Muscle of leg (tissue), 11 donors: Measurements from ENCODE around the gene SHISAL1. TPM values are rescaled to one million over a fixed set of nuclear protein-coding genes. Genes with fewer than 3 reads are reported as not detected.

ENCODE experiments used
- DNase-seq: peaks from one replicate; pipeline ENCODE4 v3.0.0; 2013
- H3K27ac ChIP-seq: one replicate; pipeline ENCODE4 v1.5.1; 2013; ENCODE audit warnings: mild to moderate bottlenecking, low read length, control low read depth
- H3K27me3 ChIP-seq: one replicate; pipeline ENCODE4 v1.6.1; 2013; ENCODE audit warnings: low read length; ENCODE audit not compliant: control insufficient read depth, insufficient read depth
- H3K36me3 ChIP-seq: one replicate; pipeline ENCODE4 v1.6.1; 2013; ENCODE audit warnings: low read length; ENCODE audit not compliant: control insufficient read depth, insufficient read depth
- H3K4me1 ChIP-seq: one replicate; pipeline ENCODE4 v1.6.1; 2013; ENCODE audit warnings: low read length; ENCODE audit not compliant: control insufficient read depth, insufficient read depth
- H3K4me3 ChIP-seq: one replicate; pipeline ENCODE4 v1.5.1; 2013; ENCODE audit warnings: low read length, control low read depth
- H3K9me3 ChIP-seq: replicated peaks from 2 replicates; pipeline ENCODE4 v1.6.1; 2013; ENCODE audit warnings: low read depth, low read length; ENCODE audit not compliant: control insufficient read depth
- WGBS: methylation state at CpG from one replicate; pipeline ENCODE4 v1.1.5; 2013; ENCODE audit warnings: missing lambda C conversion rate; ENCODE audit not compliant: insufficient coverage; 5-methylcytosine and 5-hydroxymethylcytosine counted together
- polyA plus RNA-seq, 8 donors: library from polyadenylated mRNA; unstranded; fragments of 120-200 nt; gene quantifications; one replicate each; pipeline versions ENCODE4 v1.2.1 to v1.2.3, GENCODE V29; 2013; ENCODE audit warnings: inconsistent platforms in 1 of 8, low replicate concordance in 1 of 8; ENCODE audit not compliant: insufficient read length in 8 of 8, insufficient read depth in 1 of 8
- total RNA-seq: library from RNA; stranded (reverse); fragments of 120-200 nt; gene quantifications from one replicate; pipeline ENCODE4 v1.2.4, GENCODE V29; 2013

Gene SHISAL1
- total and polyA plus RNA-seq, 9 donors: 8.6 to 20.5 (median 12.6) TPM

GRCh38 chr22:44273175-44273574 is 39.6 kb downstream of the SHISAL1 start:
- no CpG with 5 or more reads among the region's 5 CpGs for WGBS
- DNase-seq: no peak
- Histone ChIP-seq H3K36me3 (no peaks in the 10 kb centered on the region), H3K4me1 (peaks cover 5% of the 10 kb centered on the region), H3K9me3 (no peaks in the 10 kb centered on the region), H3K27me3 (peaks cover 5% of the 10 kb centered on the region), H3K4me3 (no peak overlapping the region), H3K27ac (no peak overlapping the region)

- peaks cover 5% of the 10 kb centered on the region for H3K4me1 ChIP-seq
- H3K27me3 ChIP-seq: peaks cover 5% of the 10 kb centered on the region
- DNase-seq: no peak
- H3K36me3 ChIP-seq: no peaks in the 10 kb centered on the region
- no peak overlapping the region for H3K27ac ChIP-seq
- H3K9me3 ChIP-seq: no peaks in the 10 kb centered on the region
- no peak overlapping the region for H3K4me3 ChIP-seq
- WGBS: 42% methylated on average over 3 of the region's 5 CpGs
These were observed 40.4 kb downstream of the SHISAL1 start for GRCh38 chr22:44272401-44272771.

GRCh38 chr22:44271732-44272400 is 40.9 kb downstream of the SHISAL1 start:
- Histone ChIP-seq H3K27ac (no peak overlapping the region), H3K4me3 (no peak overlapping the region), H3K4me1 (peaks cover 5% of the 10 kb centered on the region), H3K36me3 (no peaks in the 10 kb centered on the region), H3K27me3 (peaks cover 5% of the 10 kb centered on the region), H3K9me3 (no peaks in the 10 kb centered on the region)
- DNase-seq: peak; percentile 44
- WGBS: 75% methylated on average over 6 of the region's 11 CpGs

- no peaks in the 10 kb centered on the region for H3K36me3 ChIP-seq
- H3K27ac ChIP-seq: no peak overlapping the region
- peaks cover 3% of the 10 kb centered on the region for H3K27me3 ChIP-seq
- H3K9me3 ChIP-seq: no peaks in the 10 kb centered on the region
- peaks cover 5% of the 10 kb centered on the region for H3K4me1 ChIP-seq
- no peak overlapping the region for H3K4me3 ChIP-seq
- no peak for DNase-seq
These were observed 41.7 kb downstream of the SHISAL1 start for GRCh38 chr22:44271010-44271500.

GRCh38 chr22:44270556-44270880 is 42.2 kb downstream of the SHISAL1 start:
- 72% methylated on average over 7 of the region's 9 CpGs for WGBS
- no peaks in the 10 kb centered on the region for H3K36me3 ChIP-seq
- no peak for DNase-seq

GRCh38 chr22:44269757-44270555 is 42.8 kb downstream of the SHISAL1 start:
- 78% methylated on average over 16 of the region's 17 CpGs for WGBS
- Histone ChIP-seq H3K4me3 (no peak overlapping the region), H3K4me1 (peaks cover 5% of the 10 kb centered on the region), H3K9me3 (no peaks in the 10 kb centered on the region), H3K27me3 (peaks cover 3% of the 10 kb centered on the region), H3K27ac (no peak overlapping the region), H3K36me3 (no peaks in the 10 kb centered on the region)
- DNase-seq: no peak

More at GRCh38 chr22:44270556-44270880, 42.2 kb downstream of the SHISAL1 start:
- H3K27me3 ChIP-seq: peaks cover 5% of the 10 kb centered on the region
- no peak overlapping the region for H3K4me3 ChIP-seq
- H3K4me1 ChIP-seq: peaks cover 5% of the 10 kb centered on the region
- H3K27ac ChIP-seq: no peak overlapping the region
- no peaks in the 10 kb centered on the region for H3K9me3 ChIP-seq

GRCh38 chr22:44269117-44269498 is 43.6 kb downstream of the SHISAL1 start:
- Histone ChIP-seq H3K9me3 (no peaks in the 10 kb centered on the region), H3K36me3 (no peaks in the 10 kb centered on the region), H3K4me3 (no peak overlapping the region), H3K27me3 (peaks cover 3% of the 10 kb centered on the region), H3K27ac (no peak overlapping the region), H3K4me1 (peaks cover 5% of the 10 kb centered on the region)
- WGBS: 80% methylated on average over 5 of the region's 5 CpGs
- DNase-seq: no peak

- H3K4me3 ChIP-seq: no peak overlapping the region
- no peak for DNase-seq
- H3K36me3 ChIP-seq: no peaks in the 10 kb centered on the region
- H3K4me1 ChIP-seq: peaks cover 5% of the 10 kb centered on the region
- no peaks in the 10 kb centered on the region for H3K9me3 ChIP-seq
- WGBS: 68% methylated on average over 12 of the region's 18 CpGs
- H3K27me3 ChIP-seq: peaks cover 3% of the 10 kb centered on the region
- H3K27ac ChIP-seq: no peak overlapping the region
These were observed 44.2 kb downstream of the SHISAL1 start for GRCh38 chr22:44268431-44269116.

GRCh38 chr22:44267856-44268255 is 44.9 kb downstream of the SHISAL1 start:
- no peak for DNase-seq
- no peak overlapping the region for H3K4me3 ChIP-seq
- WGBS: no CpG with 5 or more reads among the region's 5 CpGs

More at GRCh38 chr22:44267856-44268255, 44.9 kb downstream of the SHISAL1 start:
- peaks cover 5% of the 10 kb centered on the region for H3K4me1 ChIP-seq
- H3K27ac ChIP-seq: no peak overlapping the region
- H3K9me3 ChIP-seq: no peaks in the 10 kb centered on the region
- peaks cover 3% of the 10 kb centered on the region for H3K27me3 ChIP-seq
- H3K36me3 ChIP-seq: no peaks in the 10 kb centered on the region
